Activated CD8-positive, alpha-beta memory T cell treated with anti-CD3 and anti-CD28 coated beads for 24 hours (primary cell): ENCODE results near the gene KANK3.
"Not testable (repeated sequence)": the region's sequence is repeated elsewhere in the genome, so short reads cannot be mapped to it uniquely, and the experiment has no call there.

Source experiments
- DNase-seq: peaks from one replicate; pipeline ENCODE4 v3.0.0-alpha.2; 2020

Gene KANK3

GRCh38 chr19:8316351-8317125 is 26.5 kb downstream of the KANK3 start:
- DNase-seq = no peak

- DNase-seq = not testable (repeated sequence)
Observed at GRCh38 chr19:8314981-8315640, 28.0 kb downstream of the KANK3 start.

- DNase-seq = no peak
Observed at GRCh38 chr19:8311461-8312260, 31.4 kb downstream of the KANK3 start.

GRCh38 chr19:8310342-8311055 is 32.6 kb downstream of the KANK3 start:
- no peak for DNase-seq

GRCh38 chr19:8308891-8309291 is 34.2 kb downstream of the KANK3 start:
- DNase-seq = no peak

GRCh38 chr19:8307965-8308866 is 34.8 kb downstream of the KANK3 start, which contains the start of gene CD320:
Gene CD320, minus strand, starts transcription at chr19:8308358. Its CDS starts 68 bp downstream, at chr19:8308290.
- peak; percentile 95 for DNase-seq

- peak; percentile 77 for DNase-seq
Observed at GRCh38 chr19:8307400-8307964, 35.6 kb downstream of the KANK3 start.

- DNase-seq = peak; percentile 54
Observed at GRCh38 chr19:8306235-8307054, 36.6 kb downstream of the KANK3 start.

- DNase-seq = peak; percentile 45
Observed at GRCh38 chr19:8305798-8306197, 37.3 kb downstream of the KANK3 start.

- DNase-seq = peak; percentile 62
Observed at GRCh38 chr19:8304841-8305621, 38.0 kb downstream of the KANK3 start.

GRCh38 chr19:8302734-8303133 is 40.3 kb downstream of the KANK3 start:
- peak; percentile 55 for DNase-seq

- DNase-seq = no peak
Observed at GRCh38 chr19:8302357-8302691, 40.7 kb downstream of the KANK3 start.

- DNase-seq = not testable (repeated sequence)
Observed at GRCh38 chr19:8291337-8291736, 51.7 kb downstream of the KANK3 start.

GRCh38 chr19:8276508-8276907 is 66.6 kb downstream of the KANK3 start:
- not testable (repeated sequence) for DNase-seq
